ENCODE results near the gene GIMAP7.
"Not testable (repeated sequence)": the region's sequence is repeated elsewhere in the genome, so short reads cannot be mapped to it uniquely, and the experiment has no call there.

The GIMAP7 gene

DNA sequence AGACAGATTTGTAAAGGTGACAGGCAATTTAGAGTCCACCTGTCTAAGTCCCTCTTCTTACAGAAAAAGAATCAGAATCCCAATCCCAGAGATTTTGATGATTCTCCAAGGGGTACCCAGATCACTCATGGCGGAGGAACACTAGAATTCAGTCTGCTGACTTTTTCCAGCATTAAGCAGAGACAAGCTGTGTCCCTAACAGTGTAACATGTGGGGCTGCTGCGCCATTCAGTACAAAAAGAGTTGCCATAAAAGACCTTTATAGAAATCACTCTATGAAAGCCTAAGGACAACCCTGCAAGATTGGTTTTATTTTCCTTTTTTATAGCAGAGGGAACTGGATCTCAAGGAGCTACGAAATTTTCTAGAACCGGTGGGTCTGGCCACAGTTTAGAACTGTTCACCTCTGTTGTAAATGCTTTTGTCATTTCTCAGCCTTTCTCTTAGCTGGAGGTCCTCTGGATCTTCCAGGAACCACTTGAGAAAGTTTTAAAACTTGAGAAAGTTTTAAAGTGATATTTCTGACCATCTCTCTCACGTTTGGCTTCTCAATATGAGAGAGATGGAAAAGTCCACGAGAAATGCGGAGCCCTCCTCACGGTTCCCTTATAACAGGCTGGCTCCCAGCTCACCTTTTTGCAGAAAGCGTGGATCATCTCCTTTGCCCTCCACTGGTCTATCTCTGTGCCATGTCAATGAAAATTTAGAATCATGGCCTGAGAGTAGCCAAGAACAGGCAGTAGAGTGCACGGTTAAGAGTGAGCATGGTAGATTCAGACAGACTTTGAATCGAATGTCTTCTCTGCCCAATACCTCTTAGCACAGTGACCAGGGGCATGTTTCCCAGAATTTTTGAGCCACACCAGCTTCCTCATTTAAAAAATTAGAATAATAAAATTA lies 826 bp downstream of the GIMAP7 start:
- DNase-seq: no peak

DNA sequence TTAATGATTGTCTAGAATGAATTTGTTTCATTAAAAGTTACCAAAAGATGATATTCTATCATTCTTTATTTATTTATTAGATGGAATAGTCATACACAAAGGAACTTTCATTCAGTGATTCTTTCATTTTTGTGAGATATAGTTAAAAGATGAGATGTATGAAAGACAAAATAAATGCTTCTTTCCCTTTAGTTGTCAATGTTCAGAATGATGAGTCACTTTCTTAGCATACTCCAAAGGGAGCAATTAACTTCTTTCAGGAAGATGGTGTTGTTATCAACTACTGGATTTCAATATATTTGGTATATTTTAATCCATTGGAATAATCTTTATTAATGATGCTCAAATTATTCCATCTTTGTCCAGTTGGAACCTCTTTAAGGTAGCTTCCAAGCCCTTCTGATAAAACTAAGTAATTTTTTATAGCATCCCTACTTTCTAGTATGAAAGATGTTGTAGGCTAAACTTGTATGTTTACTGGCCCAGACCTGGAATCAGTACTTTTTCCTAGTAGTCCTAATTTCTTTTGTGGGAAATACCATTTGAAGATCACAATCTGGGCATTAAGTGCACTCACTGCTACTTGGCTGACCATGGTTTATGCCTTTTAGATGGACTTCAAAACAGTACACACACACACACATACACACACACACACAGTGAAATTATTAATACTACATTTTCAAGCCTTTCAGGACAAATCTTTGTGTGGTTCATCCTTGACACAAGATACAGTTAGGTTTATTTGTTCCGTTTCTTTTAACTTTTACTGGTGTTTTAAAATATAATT lies 2.5 kb downstream of the GIMAP7 start:
- no peak for DNase-seq

DNA sequence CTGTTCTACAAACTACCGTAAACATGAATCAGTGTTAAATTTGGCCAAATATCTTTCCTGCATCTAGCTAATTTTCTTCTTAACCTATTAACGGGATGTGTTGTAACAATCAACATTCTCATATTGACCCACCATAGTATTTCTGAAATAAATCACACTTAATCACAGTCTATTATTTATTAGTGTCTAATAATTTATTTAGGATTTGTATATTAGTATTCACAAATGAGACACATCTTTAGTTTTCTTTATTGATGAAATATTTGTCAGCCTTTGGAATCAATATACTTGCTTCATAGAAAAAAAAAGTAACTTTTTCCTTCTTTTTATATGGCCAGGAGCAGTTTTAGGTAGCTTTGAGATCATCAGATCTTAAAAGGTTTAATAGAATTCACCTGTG lies 4.6 kb downstream of the GIMAP7 start:
- no peak for DNase-seq

DNA sequence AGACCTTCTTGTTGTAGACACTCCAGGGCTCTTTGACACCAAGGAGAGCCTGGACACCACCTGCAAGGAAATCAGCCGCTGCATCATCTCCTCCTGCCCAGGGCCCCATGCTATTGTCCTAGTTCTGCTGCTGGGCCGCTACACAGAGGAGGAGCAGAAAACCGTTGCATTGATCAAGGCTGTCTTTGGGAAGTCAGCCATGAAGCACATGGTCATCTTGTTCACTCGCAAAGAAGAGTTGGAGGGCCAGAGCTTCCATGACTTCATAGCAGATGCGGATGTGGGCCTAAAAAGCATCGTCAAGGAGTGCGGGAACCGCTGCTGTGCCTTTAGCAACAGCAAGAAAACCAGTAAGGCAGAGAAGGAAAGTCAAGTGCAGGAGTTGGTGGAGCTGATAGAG lies 5.5 kb downstream of the GIMAP7 start:
- no peak for DNase-seq

DNA sequence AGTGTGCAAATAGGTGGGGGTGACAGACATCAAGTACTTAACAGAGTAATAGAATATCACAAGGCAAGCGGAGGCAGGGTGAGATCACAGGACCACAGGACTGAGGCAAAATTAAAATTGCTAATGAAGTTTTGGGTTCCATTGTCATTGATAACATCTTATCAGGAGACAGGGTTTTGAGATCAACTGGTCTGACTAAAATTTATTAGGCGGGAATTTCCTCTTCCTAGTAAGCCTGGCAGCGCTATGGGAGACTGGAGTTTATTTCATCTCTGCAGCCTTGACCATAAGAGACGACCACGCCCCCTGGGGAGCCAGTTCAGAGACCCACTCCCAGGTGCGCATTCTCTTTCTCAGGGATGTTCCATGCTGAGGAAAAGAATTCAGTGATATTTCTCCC lies 8.3 kb downstream of the GIMAP7 start:
- DNase-seq: not testable (repeated sequence)

DNA sequence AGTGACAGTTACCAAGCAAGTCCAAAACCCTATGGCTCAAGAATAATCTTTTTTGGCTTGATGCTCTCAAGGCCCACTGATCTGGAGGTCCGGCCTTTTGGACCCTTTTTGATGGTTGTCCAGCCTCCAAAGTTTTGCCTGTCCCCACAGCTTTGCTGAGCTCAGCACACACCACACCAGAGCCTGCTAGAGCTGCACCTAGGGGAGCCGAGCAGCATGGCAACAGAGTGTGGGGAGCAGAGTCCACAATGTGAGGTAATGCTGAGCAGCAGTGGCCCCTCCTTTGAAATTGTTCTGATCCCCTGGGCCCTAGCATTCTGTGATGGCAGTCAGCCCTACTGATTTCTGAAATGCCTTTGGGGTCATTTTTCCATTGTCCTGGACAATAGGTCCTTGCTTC lies 9.3 kb downstream of the GIMAP7 start:
- no peak for DNase-seq

DNA sequence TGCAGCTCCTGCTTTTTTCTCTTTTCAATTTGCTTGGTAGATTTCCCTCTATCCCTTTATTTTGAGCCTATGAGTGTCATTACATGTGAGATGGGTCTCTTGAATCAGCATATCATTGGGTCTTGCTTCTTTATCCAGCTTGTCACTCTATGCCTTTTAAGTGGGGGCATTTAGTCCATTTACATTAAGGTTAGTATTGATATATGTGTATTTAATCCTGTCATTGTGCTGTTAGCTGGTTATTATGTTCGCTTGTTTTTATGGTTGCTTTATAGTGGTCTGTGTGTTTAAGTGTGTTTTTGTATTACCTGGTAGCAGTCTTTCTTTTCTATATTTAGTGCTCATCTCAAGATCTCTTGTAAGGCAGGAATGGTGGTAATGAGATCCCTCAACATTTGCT lies 17.0 kb downstream of the GIMAP7 start:
- no peak for DNase-seq

DNA sequence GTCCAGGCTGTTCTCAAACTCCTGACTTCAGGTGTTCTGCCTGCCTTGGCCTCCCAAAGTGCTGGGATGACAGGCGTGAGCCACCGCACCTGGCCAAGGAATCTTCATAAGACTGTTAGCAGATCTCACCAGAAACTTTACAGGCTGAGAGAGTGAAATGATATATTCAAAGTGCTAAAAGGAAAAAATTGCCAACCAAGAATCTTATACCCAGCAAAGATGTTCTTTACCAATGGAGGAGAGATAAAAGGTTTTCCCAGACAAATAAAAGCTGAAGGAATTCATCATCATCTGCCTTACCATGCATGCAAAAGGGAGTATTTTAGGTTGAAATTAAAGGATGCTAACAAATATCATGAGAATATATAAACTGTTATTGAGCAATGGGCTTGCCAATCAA lies 23.6 kb downstream of the GIMAP7 start:
- DNase-seq: no peak

DNA sequence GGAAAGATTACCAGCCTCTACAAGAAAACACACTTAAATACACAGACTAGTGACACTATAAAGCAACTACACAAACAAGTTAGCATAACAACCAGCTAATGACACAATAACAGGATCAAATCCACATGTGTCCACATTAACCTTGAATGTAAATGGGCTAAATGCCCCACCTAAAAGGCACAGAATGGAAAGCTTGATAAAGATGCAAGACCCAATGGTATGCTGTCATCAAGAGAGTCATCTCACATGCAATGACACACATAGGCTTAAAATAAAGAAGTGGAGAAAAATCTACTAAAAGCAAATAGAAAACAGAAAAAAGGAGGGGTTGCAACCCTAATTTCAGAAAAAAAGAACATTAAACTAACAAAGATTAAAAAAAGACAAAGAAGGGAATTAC lies 38.5 kb downstream of the GIMAP7 start:
- DNase-seq: no peak

DNA sequence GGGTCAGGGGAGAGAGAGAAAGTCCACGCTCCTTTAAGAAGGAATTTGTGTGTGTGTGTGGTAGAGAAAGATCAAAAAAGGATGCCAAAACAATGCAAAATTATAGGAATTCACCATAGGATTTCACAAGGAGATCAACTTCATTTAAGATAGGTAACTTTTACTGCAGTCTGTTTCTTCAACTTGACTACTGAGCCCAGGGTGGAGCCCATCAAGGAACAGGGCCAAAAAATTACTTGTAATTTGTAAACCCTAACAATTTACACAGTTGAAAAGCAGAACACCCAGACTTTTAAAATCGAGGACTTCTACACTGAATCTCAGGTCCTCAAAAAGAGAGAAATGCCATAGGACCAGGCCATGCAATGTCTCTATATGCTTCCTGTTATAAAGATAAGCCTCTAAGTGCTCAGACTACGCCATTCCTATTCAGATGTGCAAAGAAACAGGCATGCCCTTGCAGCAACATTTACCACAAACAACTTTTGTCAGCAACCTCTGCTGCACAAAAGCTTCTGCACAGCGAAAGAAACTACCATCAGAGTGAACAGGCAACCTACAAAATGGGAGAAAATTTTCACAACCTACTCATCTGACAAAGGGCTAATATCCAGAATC lies 42.0 kb downstream of the GIMAP7 start:
- DNase-seq: peak; percentile 1

DNA sequence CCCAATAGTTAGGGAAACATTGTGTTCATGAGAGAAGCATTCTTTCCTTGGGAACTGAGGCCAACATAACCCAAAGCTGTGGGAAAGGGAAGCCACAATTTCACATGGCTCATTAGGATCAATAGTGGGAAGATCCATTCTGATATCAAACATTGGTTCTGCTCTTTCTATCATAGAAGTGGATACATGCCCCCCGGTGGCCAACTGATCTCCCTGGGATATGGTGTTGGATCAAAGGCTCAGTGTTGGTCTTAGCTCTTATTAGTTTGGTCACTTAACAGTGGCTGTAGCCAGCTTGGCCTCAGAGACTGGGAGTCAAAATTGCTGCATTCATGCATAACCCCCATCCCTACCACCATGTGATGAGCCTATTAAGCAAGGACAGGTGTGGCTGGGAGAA lies 45.8 kb downstream of the GIMAP7 start:
- DNase-seq: no peak

DNA sequence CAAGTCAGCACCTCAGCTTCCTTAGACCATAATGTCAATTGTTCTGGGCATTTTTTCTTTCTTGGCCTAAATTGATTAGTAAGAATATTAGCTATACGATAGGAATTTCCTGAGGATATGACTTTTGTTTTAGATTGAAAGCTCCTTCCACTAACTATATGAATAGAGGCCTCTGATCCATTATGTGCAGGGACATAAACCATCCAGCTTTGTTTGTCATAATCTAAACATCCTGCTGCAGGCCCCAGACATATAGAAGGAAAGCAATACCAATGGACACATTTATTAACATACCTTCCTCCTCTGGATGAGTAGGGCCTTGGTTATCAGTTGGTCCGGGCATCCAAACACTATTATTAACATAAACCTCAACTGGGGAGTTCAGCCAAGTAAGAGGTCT lies 48.2 kb downstream of the GIMAP7 start:
- DNase-seq: no peak

DNA sequence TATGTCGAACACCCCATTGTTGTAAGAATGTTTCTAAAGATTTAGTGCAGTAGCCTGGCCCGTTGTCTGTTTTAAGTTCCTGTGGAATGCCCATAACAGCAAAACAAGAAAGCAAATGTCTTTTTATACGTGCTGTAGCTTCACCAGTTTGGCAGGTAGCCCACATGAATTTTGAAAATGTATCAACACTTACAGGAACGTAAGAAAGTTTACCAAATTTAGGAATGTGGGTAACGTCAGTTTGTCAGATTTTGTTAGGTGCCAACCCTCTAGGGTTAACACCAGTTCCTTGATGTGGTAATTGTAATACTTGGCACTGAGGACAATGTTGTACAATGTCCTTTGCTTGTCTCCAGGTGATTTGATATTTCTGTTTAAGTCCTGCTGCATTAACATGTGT lies 49.3 kb downstream of the GIMAP7 start:
- DNase-seq: no peak

DNA sequence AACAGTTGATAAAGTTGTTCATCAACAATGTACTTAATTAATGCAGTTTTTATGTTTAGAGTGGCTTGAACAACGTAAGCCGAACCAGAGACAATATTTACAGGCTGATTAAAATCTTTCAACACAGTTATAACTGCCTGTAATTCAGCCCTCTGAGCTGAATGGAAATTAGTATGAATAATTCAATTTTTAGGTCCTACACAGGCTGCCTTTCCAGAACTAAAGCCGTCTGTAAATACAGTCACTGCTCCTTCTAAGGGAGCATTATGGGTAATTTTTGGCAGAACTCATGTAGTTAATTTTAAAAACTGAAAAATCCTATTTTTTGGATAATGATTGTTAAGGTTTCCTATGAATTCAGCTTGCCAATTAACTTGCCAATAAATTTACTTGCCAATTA lies 49.9 kb downstream of the GIMAP7 start:
- no peak for DNase-seq

DNA sequence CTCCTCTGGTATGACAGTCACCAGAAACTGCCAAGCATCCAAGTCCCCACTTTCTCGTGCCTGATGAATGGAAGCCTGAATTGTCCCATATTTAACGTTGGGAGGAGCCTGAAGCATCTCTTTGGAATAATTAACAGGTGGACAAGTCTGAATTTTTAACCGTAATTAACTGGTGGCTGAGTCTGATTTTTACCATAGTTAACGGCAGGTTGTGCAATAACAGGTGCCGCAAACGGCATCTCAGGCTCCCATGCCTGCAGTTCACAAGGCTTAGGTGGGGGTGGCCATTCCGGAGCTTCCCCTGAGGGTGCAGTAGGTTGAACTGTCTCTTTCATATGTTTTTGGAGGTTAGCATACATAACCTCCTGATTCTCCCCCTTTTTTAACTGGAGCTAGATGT lies 50.6 kb downstream of the GIMAP7 start:
- DNase-seq: no peak

DNA sequence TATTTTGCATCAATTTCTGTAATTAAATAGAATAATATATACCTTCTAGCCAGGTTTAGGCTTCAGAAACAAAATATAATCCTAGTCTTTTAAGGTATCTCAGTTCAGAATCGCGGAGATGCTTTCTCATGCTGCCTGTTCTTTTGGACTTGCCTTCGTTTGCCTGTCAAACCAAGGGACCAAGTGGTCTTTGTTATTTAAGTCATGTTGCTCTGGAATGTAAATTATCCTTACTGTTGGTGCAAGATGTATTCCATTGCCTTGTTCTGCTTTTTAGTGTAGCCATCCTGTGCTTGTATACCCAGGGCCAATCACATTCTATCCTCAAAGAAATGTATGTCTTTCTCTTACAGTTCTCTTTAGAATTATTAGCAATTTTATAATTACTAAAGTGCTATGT lies 51.5 kb downstream of the GIMAP7 start:
- no peak for DNase-seq

DNA sequence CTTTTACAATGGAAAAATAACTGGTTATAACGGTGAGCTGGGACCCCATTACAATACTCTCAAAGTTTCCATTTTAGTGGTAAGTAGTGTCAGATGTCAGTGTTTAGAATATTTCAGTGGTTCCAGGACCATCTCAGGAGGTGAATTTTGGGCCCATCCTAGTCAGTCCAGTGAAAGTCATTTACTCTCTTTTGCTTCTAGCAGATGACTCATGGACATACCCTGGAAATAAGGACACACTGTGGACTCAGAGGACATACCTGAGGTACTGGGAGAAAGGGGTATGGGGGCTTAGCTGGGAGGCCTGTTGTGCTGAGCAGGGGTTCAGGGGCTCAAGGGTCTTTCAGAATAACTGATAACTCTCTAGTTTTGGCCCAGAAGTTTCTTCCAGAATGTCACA lies 51.9 kb downstream of the GIMAP7 start:
- DNase-seq: no peak

DNA sequence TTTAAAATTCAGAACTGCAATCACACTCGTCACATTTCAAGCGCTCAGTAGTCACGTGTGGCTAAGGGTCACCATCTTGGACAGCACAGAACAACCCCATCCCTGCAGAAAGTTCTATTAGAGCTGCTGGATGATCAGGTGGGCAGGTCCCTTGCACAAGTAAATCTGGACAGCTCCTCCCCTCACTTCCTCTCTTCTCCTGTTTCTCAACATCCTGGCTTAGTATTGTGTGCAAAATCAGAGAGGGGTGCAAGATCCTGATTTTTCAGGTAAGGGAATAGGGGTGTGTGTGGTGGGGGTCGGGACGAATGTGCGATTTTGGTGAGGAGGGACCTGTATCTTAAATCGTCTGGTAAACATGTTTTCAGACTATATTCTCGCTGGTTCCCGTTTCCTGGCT lies 52.5 kb downstream of the GIMAP7 start, which contains the start of gene GIMAP4:
TSS of gene GIMAP4 (plus strand) at position 222 of the 400 bp plus-strand sequence. CDS start 2,512 bp downstream, outside the sequence.
- DNase-seq: no peak

DNA sequence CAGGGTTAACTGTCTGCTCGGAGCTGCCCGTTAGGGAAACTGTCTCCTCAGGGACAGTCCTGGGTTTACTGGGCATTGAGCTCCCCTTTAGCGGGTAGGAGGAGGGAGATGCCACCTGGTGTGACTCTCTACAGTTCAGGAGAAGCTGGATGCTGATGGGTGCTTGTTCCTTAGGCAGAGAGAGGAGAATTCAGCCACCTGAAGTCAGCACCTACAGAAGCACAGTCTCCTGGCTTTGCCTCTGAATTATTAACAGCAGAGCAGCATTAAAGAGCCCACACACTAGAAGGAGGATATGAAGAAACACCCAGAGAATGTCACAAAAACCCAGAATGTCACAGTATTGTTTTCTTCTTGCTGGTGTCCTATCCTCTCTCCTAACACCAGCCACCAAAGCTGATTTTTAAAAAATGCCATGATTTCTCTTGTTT lies 53.2 kb downstream of the GIMAP7 start:
- DNase-seq: no peak

DNA sequence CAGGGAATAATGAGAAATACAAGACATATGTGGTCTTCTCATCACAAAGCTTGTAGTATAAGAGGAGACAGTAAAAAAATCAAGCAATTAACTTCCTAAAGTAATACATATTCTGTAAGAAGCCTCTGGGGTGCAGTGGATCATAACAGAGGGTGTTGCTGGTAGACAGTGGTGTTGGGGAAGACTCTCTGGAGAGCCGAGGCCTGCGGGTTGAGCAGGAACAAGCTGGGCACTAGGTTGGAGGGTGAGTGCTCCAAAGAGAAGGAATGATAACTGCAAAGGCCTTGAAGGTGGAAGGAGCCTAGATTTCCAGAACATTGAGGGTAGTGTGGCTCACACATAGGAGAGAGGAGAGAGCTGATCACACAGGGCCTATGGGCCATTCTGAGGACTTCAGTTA lies 54.0 kb downstream of the GIMAP7 start:
- DNase-seq: no peak

DNA sequence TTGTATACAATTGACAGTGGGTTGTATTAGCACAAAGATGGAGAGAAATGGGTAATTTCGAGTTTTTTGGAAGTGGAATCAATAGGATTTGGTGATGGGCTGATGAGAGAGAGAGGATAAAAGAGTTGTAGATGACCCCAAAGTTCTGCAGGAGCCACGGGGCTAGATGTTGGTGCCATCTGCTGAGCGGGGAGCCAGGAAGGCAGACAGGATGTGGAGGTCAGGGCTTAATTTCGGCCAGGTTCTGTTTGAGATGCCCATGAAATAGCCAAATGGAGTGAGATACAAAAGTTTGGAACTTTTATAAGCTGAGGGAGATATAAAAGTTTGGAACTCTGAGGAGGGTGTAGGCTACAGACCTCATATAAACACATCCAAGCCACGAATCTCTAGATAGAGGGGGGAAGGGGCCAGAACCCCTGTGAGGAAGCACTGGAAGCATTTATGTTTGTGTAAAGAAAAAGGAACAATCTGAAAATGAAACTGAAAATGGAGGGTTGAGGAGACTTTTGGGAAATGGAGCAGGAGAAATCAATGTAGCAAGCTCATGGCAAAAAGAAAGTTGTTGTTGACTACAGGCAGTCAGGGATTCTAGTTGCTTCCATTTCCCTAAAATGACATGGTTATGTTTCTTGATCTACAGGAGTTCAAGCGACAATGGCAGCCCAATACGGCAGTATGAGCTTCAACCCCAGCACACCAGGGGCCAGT lies 54.7 kb downstream of the GIMAP7 start:
- DNase-seq: no peak
